ENCODE data around the gene EXOSC2.

GRCh38 chr9:130745829-130746228 lies 52.2 kb downstream of the EXOSC2 start:
- TF ChIP-seq POLR2A (IDR thresholded peaks at IDR 0.05) (no peak), CTCF (IDR thresholded peaks at IDR 0.05 in 4 of 5, conservative IDR thresholded peaks at IDR 0.05 in 1 of 5) (no peak)

Measured in gastrocnemius medialis (tissue), 4 donors.